ENCODE data around the gene UBA7.

Gene UBA7

GRCh38 chr3:49759226-49759625 is 54.5 kb downstream of the UBA7 start:
- H2AFZ ChIP-seq: no peak overlapping the region

GRCh38 chr3:49757197-49757596 is 56.6 kb downstream of the UBA7 start:
- Histone ChIP-seq H3K9me3 (ENCODE audit: control insufficient read depth, low read length) (no peaks in the 10 kb centered on the region), H3K36me3 (ENCODE audit: control insufficient read depth, insufficient read depth, low read length) (no peaks in the 10 kb centered on the region), H2AFZ (no peak overlapping the region), H3K9ac (no peak overlapping the region), H3K27ac (no peak overlapping the region), H3K27me3 (ENCODE audit: control insufficient read depth, insufficient read depth, low read length) (no peaks in the 10 kb centered on the region), H3K4me2 (ENCODE audit: low read length) (no peak overlapping the region), H3K4me1 (peaks cover 18% of the 10 kb centered on the region), H3K79me2 (peaks cover 57% of the 10 kb centered on the region), H3K4me3 (ENCODE audit: low read depth, low read length) (no peak overlapping the region)
- TF ChIP-seq CTCF (IDR thresholded peaks at IDR 0.05): no peak

More at GRCh38 chr3:49759226-49759625, 54.5 kb downstream of the UBA7 start:
- no peak overlapping the region for H3K4me2 ChIP-seq (ENCODE audit: low read length)
- no peak overlapping the region for H3K27ac ChIP-seq
- H3K79me2 ChIP-seq: peaks cover 49% of the 10 kb centered on the region
- H3K36me3 ChIP-seq (ENCODE audit: control insufficient read depth, insufficient read depth, low read length): no peaks in the 10 kb centered on the region
- no peaks in the 10 kb centered on the region for H3K27me3 ChIP-seq (ENCODE audit: control insufficient read depth, insufficient read depth, low read length)
- H3K4me1 ChIP-seq: peaks cover 13% of the 10 kb centered on the region
- no peak overlapping the region for H3K9ac ChIP-seq
- no peaks in the 10 kb centered on the region for H3K9me3 ChIP-seq (ENCODE audit: control insufficient read depth, low read length)
- no peak overlapping the region for H3K4me3 ChIP-seq (ENCODE audit: low read depth, low read length)
- TF ChIP-seq CTCF (IDR thresholded peaks at IDR 0.05): no peak

- TF ChIP-seq CTCF (IDR thresholded peaks at IDR 0.05): no peak
- H3K79me2 ChIP-seq: peaks cover 56% of the 10 kb centered on the region
- H3K4me1 ChIP-seq: peaks cover 18% of the 10 kb centered on the region
- no peaks in the 10 kb centered on the region for H3K9me3 ChIP-seq (ENCODE audit: control insufficient read depth, low read length)
- no peaks in the 10 kb centered on the region for H3K27me3 ChIP-seq (ENCODE audit: control insufficient read depth, insufficient read depth, low read length)
- no peak overlapping the region for H2AFZ ChIP-seq
- no peak overlapping the region for H3K27ac ChIP-seq
- H3K36me3 ChIP-seq (ENCODE audit: control insufficient read depth, insufficient read depth, low read length): no peaks in the 10 kb centered on the region
- no peak overlapping the region for H3K4me2 ChIP-seq (ENCODE audit: low read length)
- no peak overlapping the region for H3K9ac ChIP-seq
- no peak overlapping the region for H3K4me3 ChIP-seq (ENCODE audit: low read depth, low read length)
Measured at GRCh38 chr3:49756036-49756435, 57.7 kb downstream of the UBA7 start.
